ENCODE data around the gene F5.

- no peak for TF ChIP-seq POLR2A (IDR thresholded peaks at IDR 0.05)
- TF ChIP-seq, protein P1, sequence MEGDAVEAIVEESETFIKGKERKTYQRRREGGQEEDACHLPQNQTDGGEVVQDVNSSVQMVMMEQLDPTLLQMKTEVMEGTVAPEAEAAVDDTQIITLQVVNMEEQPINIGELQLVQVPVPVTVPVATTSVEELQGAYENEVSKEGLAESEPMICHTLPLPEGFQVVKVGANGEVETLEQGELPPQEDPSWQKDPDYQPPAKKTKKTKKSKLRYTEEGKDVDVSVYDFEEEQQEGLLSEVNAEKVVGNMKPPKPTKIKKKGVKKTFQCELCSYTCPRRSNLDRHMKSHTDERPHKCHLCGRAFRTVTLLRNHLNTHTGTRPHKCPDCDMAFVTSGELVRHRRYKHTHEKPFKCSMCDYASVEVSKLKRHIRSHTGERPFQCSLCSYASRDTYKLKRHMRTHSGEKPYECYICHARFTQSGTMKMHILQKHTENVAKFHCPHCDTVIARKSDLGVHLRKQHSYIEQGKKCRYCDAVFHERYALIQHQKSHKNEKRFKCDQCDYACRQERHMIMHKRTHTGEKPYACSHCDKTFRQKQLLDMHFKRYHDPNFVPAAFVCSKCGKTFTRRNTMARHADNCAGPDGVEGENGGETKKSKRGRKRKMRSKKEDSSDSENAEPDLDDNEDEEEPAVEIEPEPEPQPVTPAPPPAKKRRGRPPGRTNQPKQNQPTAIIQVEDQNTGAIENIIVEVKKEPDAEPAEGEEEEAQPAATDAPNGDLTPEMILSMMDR (IDR thresholded peaks at IDR 0.05), result no peak
Measured at GRCh38 chr1:169484683-169485430, 101.4 kb downstream of the F5 start.

All from sigmoid colon (tissue), 3 donors.